ENCODE data around the gene PGBD2.
"Not testable (repeated sequence)": the region's sequence is repeated elsewhere in the genome, so short reads cannot be mapped to it uniquely, and the experiment has no call there.

The PGBD2 gene

DNA sequence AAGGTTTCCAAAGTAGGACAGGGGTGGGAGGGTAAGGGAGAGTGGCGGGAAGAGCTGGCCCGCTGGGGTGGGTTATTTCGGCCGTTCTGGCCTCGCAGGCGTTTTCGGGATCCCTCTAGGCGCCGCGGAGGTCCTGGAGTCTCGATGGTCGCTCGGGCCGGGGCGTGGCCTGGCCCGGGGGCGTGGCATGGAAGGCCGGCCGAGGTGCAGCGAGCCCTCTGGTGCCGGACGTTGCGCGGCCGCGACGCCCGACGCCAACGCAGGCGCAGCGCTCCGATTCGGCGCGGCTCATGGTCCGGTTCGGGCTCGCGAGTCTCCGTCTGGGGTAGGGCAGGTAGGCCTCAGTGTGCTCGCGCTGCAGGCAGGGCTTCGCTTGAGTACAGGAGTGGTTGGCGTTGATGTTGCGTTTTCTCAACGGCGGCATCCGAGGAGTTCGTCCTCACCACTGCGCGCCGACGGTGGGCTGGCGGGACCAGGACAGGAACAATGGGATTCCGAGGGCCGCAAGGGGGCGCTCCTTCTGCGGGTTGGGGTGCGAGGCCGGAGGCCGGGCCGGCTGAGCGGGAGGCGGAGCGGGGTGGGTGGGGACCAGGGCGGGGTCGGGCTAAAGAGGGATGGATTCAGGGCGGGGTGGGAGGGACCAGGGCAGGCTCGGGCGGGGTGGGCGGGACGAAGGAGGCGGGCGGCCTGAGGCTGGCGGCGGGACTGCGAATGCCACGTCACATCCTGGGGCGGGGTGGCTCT is at the start of gene PGBD2:
PGBD2 (plus strand) TSS at position 227 of the 744 bp plus-strand sequence. CDS start 7,628 bp downstream, outside the sequence.
- peak; percentile 67 for DNase-seq (ENCODE audit: low read depth)

- no peak for DNase-seq (ENCODE audit: low read depth)
Observed at GRCh38 chr1:248857201-248857600, 48.8 kb upstream of the PGBD2 start.

DNA sequence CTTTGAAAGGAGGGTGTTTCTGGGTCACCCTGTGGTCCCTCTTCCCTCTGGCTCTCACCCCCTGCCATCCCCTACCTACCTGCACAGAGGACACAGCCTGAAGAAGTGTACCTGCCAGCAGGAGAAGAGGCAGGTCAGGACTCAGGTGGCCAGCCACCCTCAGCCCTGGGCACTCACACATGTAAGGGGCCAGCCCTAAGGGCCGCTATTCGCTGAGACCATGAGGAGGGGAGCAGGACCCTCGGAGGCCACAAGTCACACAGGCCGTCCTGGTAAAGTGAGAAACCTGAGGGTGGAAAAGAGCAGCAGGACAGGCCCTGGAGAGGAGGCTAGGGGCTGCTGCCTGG is 48.3 kb upstream of the PGBD2 start:
- DNase-seq (ENCODE audit: low read depth), result no peak

DNA sequence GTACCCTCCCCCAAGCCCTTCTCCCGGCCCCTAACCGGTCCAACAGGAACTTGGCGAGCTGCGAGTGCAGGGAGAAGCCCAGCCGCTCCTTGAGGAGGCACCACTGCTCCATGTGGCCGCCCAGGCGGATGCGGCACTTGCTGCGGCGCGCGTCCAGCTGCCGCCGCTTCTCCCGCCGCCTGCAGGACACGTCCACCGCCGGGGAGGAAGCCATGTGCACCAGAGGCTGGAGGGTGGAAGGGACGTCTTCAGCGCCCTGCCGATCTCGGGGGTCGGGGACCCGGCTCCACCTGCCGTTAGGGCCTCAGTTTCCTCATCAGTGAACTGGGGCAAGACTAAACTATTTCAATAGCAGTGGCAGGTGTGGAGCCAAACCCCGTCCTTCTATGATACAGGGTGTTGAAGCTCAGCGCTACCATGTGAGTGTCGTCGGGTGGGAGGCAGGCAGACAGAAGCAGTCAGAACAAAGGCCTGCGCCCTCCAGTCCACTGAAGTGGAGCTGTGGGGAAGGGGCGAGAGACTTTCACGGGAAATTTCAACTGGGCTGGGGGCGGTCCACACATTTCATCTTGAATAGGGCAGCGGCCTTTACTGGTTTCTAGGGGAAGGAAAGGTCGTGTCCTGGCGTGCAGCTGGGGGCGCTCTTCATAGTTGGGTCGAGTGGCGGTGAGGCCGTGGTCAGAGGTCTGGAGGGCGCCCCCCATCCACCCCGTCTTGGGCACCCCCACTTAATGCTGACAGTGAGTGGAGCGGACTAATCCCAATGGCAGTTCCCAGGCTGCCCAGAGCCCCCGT is 47.7 kb upstream of the PGBD2 start:
- DNase-seq (ENCODE audit: low read depth), result no peak

- peak; percentile 74 for DNase-seq (ENCODE audit: low read depth)
Observed at GRCh38 chr1:248858891-248859889, 46.8 kb upstream of the PGBD2 start, which contains the start of gene ZNF692. Gene ZNF692 (minus strand): TSS chr1:248859085. CDS start chr1:248858309, 776 bp downstream.

GRCh38 chr1:248860007-248860406 is 46.0 kb upstream of the PGBD2 start:
- no peak for DNase-seq (ENCODE audit: low read depth)

GRCh38 chr1:248861616-248862015 is 44.4 kb upstream of the PGBD2 start:
- DNase-seq (ENCODE audit: low read depth), result no peak

GRCh38 chr1:248862695-248862997 is 43.4 kb upstream of the PGBD2 start:
- DNase-seq (ENCODE audit: low read depth), result no peak

- DNase-seq (ENCODE audit: low read depth), result no peak
Observed at GRCh38 chr1:248862998-248863881, 42.8 kb upstream of the PGBD2 start.

GRCh38 chr1:248871837-248872401 is 34.1 kb upstream of the PGBD2 start:
- no peak for DNase-seq (ENCODE audit: low read depth)

GRCh38 chr1:248872752-248873408 is 33.2 kb upstream of the PGBD2 start:
- DNase-seq (ENCODE audit: low read depth), result peak; percentile 47

DNA sequence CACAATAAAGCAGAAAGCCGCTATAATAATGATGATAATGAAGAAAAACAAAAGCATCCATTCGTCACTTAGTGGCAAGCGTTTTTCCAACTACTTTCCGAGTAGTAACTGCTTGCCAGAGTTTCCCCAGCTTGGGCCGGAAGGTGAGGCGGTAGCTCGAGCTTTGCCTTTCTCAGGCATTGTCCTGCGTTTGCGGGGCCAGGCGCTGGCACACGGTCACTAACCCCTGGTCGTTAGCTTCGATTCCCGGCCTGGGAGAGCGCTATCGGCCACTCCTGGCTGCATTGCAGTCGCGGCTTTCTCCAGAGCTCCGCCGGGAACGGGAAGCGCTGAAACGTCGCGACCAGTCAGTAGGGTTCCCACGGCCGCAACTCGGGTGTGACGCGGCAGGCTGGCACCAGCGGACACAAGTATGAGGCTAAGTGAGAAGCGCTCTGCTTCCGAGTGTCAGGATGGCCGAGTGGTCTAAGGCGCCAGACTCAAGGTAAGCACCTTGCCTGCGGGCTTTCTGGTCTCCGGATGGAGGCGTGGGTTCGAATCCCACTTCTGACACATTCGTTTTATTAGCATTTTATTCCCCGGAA is 32.5 kb upstream of the PGBD2 start:
- DNase-seq (ENCODE audit: low read depth), result peak; percentile 93

DNA sequence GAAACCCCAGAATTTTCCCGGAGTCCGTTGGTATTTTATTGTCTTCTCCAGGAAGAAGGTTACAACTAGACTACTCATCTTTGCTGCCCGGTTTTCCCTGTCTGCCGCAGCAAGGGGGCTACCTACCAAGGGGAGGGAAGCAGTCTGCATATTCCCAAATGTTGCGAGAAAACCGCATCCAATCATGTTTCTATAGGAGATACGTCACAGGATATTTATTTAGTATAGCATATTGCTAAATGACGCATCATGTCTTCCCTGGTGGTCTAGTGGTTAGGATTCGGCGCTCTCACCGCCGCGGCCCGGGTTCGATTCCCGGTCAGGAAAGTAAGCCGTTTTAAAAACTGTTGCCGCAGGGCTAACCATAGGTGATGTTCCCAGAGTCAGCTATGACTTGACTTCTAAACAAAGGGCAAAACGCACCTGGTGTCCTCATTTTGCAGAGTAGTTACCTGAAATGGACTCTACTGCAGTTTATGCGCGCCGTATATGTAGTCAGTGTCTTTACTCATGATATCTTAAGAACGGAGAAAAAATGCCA is 32.0 kb upstream of the PGBD2 start:
- peak; percentile 89 for DNase-seq (ENCODE audit: low read depth)

DNA sequence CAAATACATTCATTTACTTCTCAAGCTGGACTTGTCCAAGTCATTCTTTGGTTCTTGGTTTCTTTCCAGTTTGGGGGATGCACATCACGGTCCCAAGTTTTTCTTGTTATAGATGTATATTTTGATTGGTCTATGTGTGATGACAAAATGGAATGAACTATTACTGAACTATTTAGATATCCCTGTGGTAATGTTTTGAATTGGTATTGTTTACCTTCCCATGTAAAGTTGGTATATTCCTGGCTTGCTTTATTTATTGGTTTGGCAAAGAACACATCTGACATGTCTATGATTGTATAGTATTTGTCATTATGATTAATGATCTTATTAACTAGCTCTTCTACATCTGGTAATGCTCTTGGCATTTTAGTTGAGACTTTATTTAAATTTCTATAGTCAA is 24.8 kb upstream of the PGBD2 start:
- no peak for DNase-seq (ENCODE audit: low read depth)

- DNase-seq (ENCODE audit: low read depth), result not testable (repeated sequence)
Observed at GRCh38 chr1:248882427-248882826, 23.6 kb upstream of the PGBD2 start.

- no peak for DNase-seq (ENCODE audit: low read depth)
Observed at GRCh38 chr1:248884632-248885295, 21.3 kb upstream of the PGBD2 start.

DNA sequence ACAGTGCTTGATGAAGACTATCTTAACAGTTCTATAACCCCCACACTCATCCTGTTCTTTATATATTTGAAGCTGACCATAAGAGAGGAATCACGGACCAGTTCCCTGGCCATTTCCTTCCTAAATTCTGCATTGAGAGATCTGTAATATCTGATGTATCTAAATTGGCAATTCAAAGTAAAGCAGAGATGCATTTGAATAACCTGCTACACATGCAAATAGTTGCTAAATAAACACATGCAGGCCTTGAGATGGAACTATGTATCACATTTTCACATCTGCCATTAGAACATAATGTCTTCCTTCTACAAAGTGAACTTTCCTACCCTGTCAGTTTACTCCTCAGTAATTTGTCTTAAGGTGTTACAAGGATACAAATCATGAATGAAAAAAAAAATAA is 20.4 kb upstream of the PGBD2 start:
- no peak for DNase-seq (ENCODE audit: low read depth)

- DNase-seq (ENCODE audit: low read depth), result no peak
Observed at GRCh38 chr1:248886237-248886895, 19.7 kb upstream of the PGBD2 start.

DNA sequence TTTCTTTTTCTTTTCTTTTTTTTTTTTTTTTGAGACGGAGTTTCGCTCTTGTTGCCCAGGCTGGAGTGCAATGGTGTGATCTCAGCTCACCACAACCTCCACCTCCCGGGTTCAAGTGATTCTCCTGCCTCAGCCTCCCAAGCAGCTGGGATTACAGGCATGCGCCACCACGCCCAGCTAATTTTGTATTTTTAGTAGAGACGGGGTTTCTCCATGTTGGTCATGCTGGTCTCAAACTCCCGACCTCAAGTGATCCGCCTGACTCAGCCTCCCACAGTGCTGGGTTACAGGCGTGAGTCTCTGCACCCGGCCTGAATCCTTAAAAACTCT is 16.2 kb upstream of the PGBD2 start:
- DNase-seq (ENCODE audit: low read depth), result not testable (repeated sequence)

Measured in HS-5 (cell line).